Ovary (tissue), 9 donors: ENCODE measurements around the gene GCA. TPM values are rescaled to one million over a fixed set of nuclear protein-coding genes. Genes with fewer than 3 reads are reported as not detected.

Experiments
- DNase-seq, 5 donors: peaks; one replicate each; pipeline ENCODE4 v3.0.0-alpha.2; 2019 to 2020
- H3K27ac ChIP-seq, 2 donors: fragments of 200-600 bp; one replicate each; pipeline versions ENCODE4 v1.5.1 to v1.8.0; 2019 to 2022
- H3K27me3 ChIP-seq: fragments of 200-600 bp; one replicate; pipeline ENCODE4 v1.8.0; 2022
- H3K36me3 ChIP-seq: fragments of 200-600 bp; sonication (generic); one replicate; pipeline ENCODE4 v1.5.1; 2019
- H3K4me1 ChIP-seq: one replicate; pipeline ENCODE4 v1.8.1; 2013; ENCODE audit warnings: mild to moderate bottlenecking, moderate library complexity; ENCODE audit not compliant: insufficient read depth
- H3K4me3 ChIP-seq: fragments of 200-600 bp; sonication (generic); one replicate; pipeline ENCODE4 v1.5.1; 2017
- H3K9me3 ChIP-seq, 2 donors: fragments of 200-600 bp in 1 of 2; sonication (generic) in 1 of 2; one replicate each; pipeline versions ENCODE4 v1.5.1 to v1.8.1; 2013 to 2019; ENCODE audit warnings: mild to moderate bottlenecking in 1 of 2, moderate library complexity in 1 of 2
- CTCF ChIP-seq, 3 donors: fragments of 450-650 bp in 2 of 3; fragments of 200-600 bp in 1 of 3; IDR thresholded peaks; one replicate each; pipeline versions ENCODE4 v1.5.1 to v1.8.0; 2016 to 2022; ENCODE audit warnings: antibody characterized with exemption in 3 of 3, mild to moderate bottlenecking in 1 of 3
- EP300 ChIP-seq: sonication (generic); formaldehyde crosslinking; IDR thresholded peaks from one replicate; pipeline ENCODE4 v1.6.1; 2017; ENCODE audit warnings: antibody characterized with exemption
- POLR2A ChIP-seq: fragments of 450-650 bp; IDR thresholded peaks from one replicate; pipeline ENCODE4 v1.6.1; 2017; ENCODE audit warnings: antibody characterized with exemption, mild to moderate bottlenecking, moderate library complexity
- WGBS, 3 donors: extraction: QIAGEN DNeasy Blood & Tissue Kit in 1 of 3; methylation state at CpG; one replicate each; pipeline versions ENCODE4 v1.1.5 to v1.1.7; 2013 to 2017; 5-methylcytosine and 5-hydroxymethylcytosine counted together
- intact Hi-C, 4 donors: fragments of 100-400 bp; cut with DNase I; formaldehyde crosslinking; loops; one replicate each; pipeline versions ENCODE4 v1.11.0 to v1.15.1; 2022 to 2023
- polyA plus RNA-seq, 2 donors: library from polyadenylated mRNA; stranded (reverse); fragments of 200-250 nt in 1 of 2; fragments of 350-450 nt in 1 of 2; fragmentation: Illumina TruSeq in 1 of 2; extraction: RNeasy Lipid Tissue Mini Kit (QIAGEN cat#74804) in 1 of 2; gene quantifications; one replicate each; pipeline ENCODE4 v1.2.3, GENCODE V29; 2013 to 2014
- total RNA-seq, 7 donors: library from RNA; depleted of rRNA in 2 of 7; stranded (reverse); fragments of >200 nt in 2 of 7; fragmentation: NEBNext Ultra II Directional in 3 of 7; extraction: Animal tissue kit (Norgen Biotek cat#: 25700) in 3 of 7; gene quantifications; one replicate each; pipeline versions ENCODE4 v1.1.0 to v1.2.4, GENCODE V29; 2016 to 2023
- donor health status: DM: no; HTN: no; CAD: no; lungs with moderate emphysema.
- donor health status: DM: no; HTN: no; CAD: no.
- donor health status: Bipolar disorder and iron deficiency.
- donor health status: DM: yes; HTN: yes; CAD: no.
- donor health status: DM: no; HTN: no; CAD: no.
- donor health status: DM: yes; HTN: yes; CAD: no.

GCA gene
- total and polyA plus RNA-seq, 9 donors: 7.2 to 23.3 (median 12.5) TPM

- intact Hi-C loops: no loop called here
- 95 to 99% (median 95%) methylated on average over 3 of the region's 3 CpGs for WGBS, 3 donors
- TF ChIP-seq CTCF (IDR thresholded peaks at IDR 0.05) (no peak), POLR2A (no peak), EP300 (no peak)
- no peaks in the 10 kb centered on the region for H3K36me3 ChIP-seq
- no peaks in the 10 kb centered on the region for H3K4me1 ChIP-seq
- H3K9me3 ChIP-seq: no peaks in the 10 kb centered on the region
- H3K27ac ChIP-seq: no peak overlapping the region
- no peak overlapping the region for H3K4me3 ChIP-seq
- H3K27me3 ChIP-seq: no peaks in the 10 kb centered on the region
- no peak for DNase-seq
Observed at GRCh38 chr2:162308747-162309503, 35.0 kb upstream of the GCA start.

GRCh38 chr2:162312853-162313252 is 31.1 kb upstream of the GCA start:
- H3K36me3 ChIP-seq: no peaks in the 10 kb centered on the region
- TF ChIP-seq POLR2A: no peak
- no peak for TF ChIP-seq CTCF (IDR thresholded peaks at IDR 0.05)
- no peak for TF ChIP-seq EP300
- no peaks in the 10 kb centered on the region for H3K9me3 ChIP-seq
- intact Hi-C loops: no loop called here
- DNase-seq: no peak
- no peaks in the 10 kb centered on the region for H3K27me3 ChIP-seq
- H3K4me1 ChIP-seq: peaks cover 6% of the 10 kb centered on the region
- no peak overlapping the region for H3K27ac ChIP-seq
- H3K4me3 ChIP-seq: no peak overlapping the region
- WGBS, 3 donors: 87 to 89% (median 87%) methylated on average over 1 of the region's 1 CpG

- Histone ChIP-seq H3K4me1 (peaks cover 6% of the 10 kb centered on the region), H3K36me3 (no peaks in the 10 kb centered on the region), H3K27ac (no peak overlapping the region), H3K4me3 (no peak overlapping the region), H3K9me3 (no peaks in the 10 kb centered on the region), H3K27me3 (no peaks in the 10 kb centered on the region)
- no peak for TF ChIP-seq EP300
- TF ChIP-seq POLR2A: no peak
- TF ChIP-seq CTCF (IDR thresholded peaks at IDR 0.05): no peak
- intact Hi-C loops: no loop called here
- no peak for DNase-seq
- 87 to 90% (median 90%) methylated on average over 4 of the region's 4 CpGs for WGBS, 3 donors
Observed at GRCh38 chr2:162315938-162316337, 28.0 kb upstream of the GCA start.

GRCh38 chr2:162316590-162316989 is 27.3 kb upstream of the GCA start:
- H3K36me3 ChIP-seq: no peaks in the 10 kb centered on the region
- no peak for DNase-seq
- 84 to 91% (median 90%) methylated on average over 2 of the region's 2 CpGs for WGBS, 3 donors
- H3K27me3 ChIP-seq: no peaks in the 10 kb centered on the region
- no peaks in the 10 kb centered on the region for H3K9me3 ChIP-seq
- H3K4me3 ChIP-seq: no peak overlapping the region
- intact Hi-C loops: no loop called here
- H3K27ac ChIP-seq: no peak overlapping the region
- H3K4me1 ChIP-seq: peaks cover 6% of the 10 kb centered on the region
- TF ChIP-seq CTCF (IDR thresholded peaks at IDR 0.05) (no peak), EP300 (no peak), POLR2A (no peak)
